ENCODE measurements around the gene MCTP1. TPM values are rescaled to one million over a fixed set of nuclear protein-coding genes. Genes with fewer than 3 reads are reported as not detected.

The MCTP1 gene
- total RNA-seq, 1 experiment from 2014 or later: 2.5 TPM

GRCh38 chr5:94700592-94700991 is 584.3 kb downstream of the MCTP1 start:
- H3K14ac ChIP-seq (ENCODE audit: insufficient read depth, low read length): no peak overlapping the region
- H3K9ac ChIP-seq (ENCODE audit: extremely low read depth, insufficient read length, low read length): no peak overlapping the region
- H2BK5ac ChIP-seq (ENCODE audit: insufficient read length, low read length): no peak overlapping the region
- no peaks in the 10 kb centered on the region for H3K79me2 ChIP-seq (ENCODE audit: insufficient read depth, low read length)
- no peaks in the 10 kb centered on the region for H3K4me1 ChIP-seq (ENCODE audit: insufficient read depth, low read length)
- Mint-ChIP-seq H3K27me3 (ENCODE audit: low read depth) (no peaks in the 10 kb centered on the region), H3K27ac (peak overlapping the region in 1 of 3 experiments; percentile 18; a peak in 1 of 7 replicates), H3K36me3 (ENCODE audit: insufficient read depth in 1 of 3, low read depth in 3 of 3) (peaks cover 16 to 21% (median 16%) of the 10 kb centered on the region in 3 experiments), H3K9me3 (no peaks in the 10 kb centered on the region; a peak in 2 of 5 replicates), H3K4me3 (no peak overlapping the region), H3K4me1 (no peaks in the 10 kb centered on the region)
- no peak for DNase-seq
- no peak overlapping the region for H3K18ac ChIP-seq (ENCODE audit: insufficient read length, low read depth, low read length)
- H3T11ph ChIP-seq (ENCODE audit: low read length): no peak overlapping the region
- no peaks in the 10 kb centered on the region for H4K20me1 ChIP-seq (ENCODE audit: control insufficient read depth, insufficient read depth, insufficient read length)
- no peaks in the 10 kb centered on the region for H3K23me2 ChIP-seq (ENCODE audit: insufficient read length, low read depth, low read length, poor library complexity, severe bottlenecking)
- H2BK120ac ChIP-seq (ENCODE audit: low read depth, low read length, poor library complexity, severe bottlenecking): no peak overlapping the region
- H2AK5ac ChIP-seq (ENCODE audit: insufficient read length, low read length): no peak overlapping the region
- H3K56ac ChIP-seq (ENCODE audit: insufficient read length, low read depth, low read length): no peak overlapping the region
- H3K27ac ChIP-seq (ENCODE audit: insufficient read length, low read depth, low read length): no peak overlapping the region
- H4K5ac ChIP-seq (ENCODE audit: insufficient read length, low read depth, low read length): no peak overlapping the region
- no peak overlapping the region for H2BK12ac ChIP-seq (ENCODE audit: insufficient read length, low read depth, low read length)
- no peak overlapping the region for H2BK20ac ChIP-seq (ENCODE audit: low read depth, low read length, poor library complexity, severe bottlenecking)
- H3K79me1 ChIP-seq (ENCODE audit: insufficient read depth, low read depth, low read length, poor library complexity, severe bottlenecking): no peaks in the 10 kb centered on the region
- no peak overlapping the region for H4K91ac ChIP-seq (ENCODE audit: insufficient read length, low read depth, low read length)
- H3K4ac ChIP-seq (ENCODE audit: low read depth, low read length): no peak overlapping the region
- H3K4me2 ChIP-seq (ENCODE audit: insufficient read depth, insufficient read length, low read length): no peak overlapping the region
- H2BK15ac ChIP-seq (ENCODE audit: low read depth, low read length): no peak overlapping the region
- H3K27me3 ChIP-seq (ENCODE audit: insufficient read depth, low read length): no peaks in the 10 kb centered on the region
- H2AFZ ChIP-seq (ENCODE audit: low read length): no peak overlapping the region
- no peak overlapping the region for H3K23ac ChIP-seq (ENCODE audit: insufficient read length, low read depth, low read length)
- TF ChIP-seq, protein P1, sequence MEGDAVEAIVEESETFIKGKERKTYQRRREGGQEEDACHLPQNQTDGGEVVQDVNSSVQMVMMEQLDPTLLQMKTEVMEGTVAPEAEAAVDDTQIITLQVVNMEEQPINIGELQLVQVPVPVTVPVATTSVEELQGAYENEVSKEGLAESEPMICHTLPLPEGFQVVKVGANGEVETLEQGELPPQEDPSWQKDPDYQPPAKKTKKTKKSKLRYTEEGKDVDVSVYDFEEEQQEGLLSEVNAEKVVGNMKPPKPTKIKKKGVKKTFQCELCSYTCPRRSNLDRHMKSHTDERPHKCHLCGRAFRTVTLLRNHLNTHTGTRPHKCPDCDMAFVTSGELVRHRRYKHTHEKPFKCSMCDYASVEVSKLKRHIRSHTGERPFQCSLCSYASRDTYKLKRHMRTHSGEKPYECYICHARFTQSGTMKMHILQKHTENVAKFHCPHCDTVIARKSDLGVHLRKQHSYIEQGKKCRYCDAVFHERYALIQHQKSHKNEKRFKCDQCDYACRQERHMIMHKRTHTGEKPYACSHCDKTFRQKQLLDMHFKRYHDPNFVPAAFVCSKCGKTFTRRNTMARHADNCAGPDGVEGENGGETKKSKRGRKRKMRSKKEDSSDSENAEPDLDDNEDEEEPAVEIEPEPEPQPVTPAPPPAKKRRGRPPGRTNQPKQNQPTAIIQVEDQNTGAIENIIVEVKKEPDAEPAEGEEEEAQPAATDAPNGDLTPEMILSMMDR (conservative IDR thresholded peaks at IDR 0.05): no peak
- WGBS (ENCODE audit: extremely low coverage, insufficient read length, low lambda C conversion rate): no CpG with 5 or more reads among the region's 1 CpG
- H4K8ac ChIP-seq (replicated peaks; ENCODE audit: insufficient read length, low read depth, low read length): no peak overlapping the region
- H3K9me3 ChIP-seq (ENCODE audit: control insufficient read depth, low read depth, low read length): no peaks in the 10 kb centered on the region

Data from H9 (cell line).